HG03060 (cell line): ENCODE data around the gene PATL1.

Source experiments
- ATAC-seq: cut with Tn5 transposase; IDR thresholded peaks from one replicate; pipeline ENCODE4 v1.9.1; 2021; ENCODE audit warnings: low read depth, moderate number of reproducible peaks; ENCODE audit not compliant: unreplicated experiment

The PATL1 gene

DNA sequence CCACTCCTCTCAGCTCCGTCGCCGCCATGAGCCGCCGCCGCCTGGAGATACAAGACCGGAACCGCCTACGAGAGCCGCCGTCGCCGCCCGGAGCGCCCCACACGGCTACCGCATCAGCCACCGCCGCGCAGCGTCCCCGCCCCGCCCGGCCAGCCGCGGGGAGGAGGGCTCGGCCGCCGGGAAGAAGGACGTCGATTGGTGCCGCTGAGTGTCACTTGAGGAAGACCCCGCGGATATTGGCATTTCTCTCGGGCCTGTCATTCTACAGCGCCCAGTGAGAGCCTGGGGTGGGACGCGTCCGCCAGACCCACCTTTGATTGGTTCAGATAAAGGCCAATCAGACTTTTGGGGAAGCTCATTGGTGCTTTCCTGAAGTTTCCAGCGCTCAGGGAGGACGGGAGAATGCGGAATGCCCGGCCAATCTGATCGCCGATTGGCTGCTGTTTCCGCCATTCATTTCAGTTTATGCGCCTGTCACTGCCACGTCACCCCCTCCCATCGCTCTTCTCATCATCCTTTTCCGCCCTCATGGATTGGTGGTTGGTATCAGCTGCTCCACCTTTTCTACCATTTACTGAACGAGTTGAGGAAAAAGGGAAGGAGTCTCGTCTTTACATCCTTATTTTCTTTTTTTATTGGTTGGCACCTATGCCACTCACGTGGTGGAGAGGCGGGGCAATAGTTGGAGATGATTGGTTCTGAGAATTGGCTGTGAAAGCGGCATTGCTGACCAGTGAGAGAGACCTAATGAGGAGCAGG lies 53.0 kb downstream of the PATL1 start, which contains the start of gene OSBP:
Gene OSBP (minus strand): TSS at position 138 of the 759 bp plus-strand sequence. CDS start 110 bp downstream, at position 28.
- ATAC-seq = peak; percentile 83

- no peak for ATAC-seq
Observed at GRCh38 chr11:59615120-59615636, 53.7 kb downstream of the PATL1 start.

GRCh38 chr11:59614277-59615119 lies 54.3 kb downstream of the PATL1 start:
- no peak for ATAC-seq

GRCh38 chr11:59611570-59612565 lies 57.0 kb downstream of the PATL1 start:
- no peak for ATAC-seq

GRCh38 chr11:59610289-59610688 lies 58.5 kb downstream of the PATL1 start:
- ATAC-seq = no peak

DNA sequence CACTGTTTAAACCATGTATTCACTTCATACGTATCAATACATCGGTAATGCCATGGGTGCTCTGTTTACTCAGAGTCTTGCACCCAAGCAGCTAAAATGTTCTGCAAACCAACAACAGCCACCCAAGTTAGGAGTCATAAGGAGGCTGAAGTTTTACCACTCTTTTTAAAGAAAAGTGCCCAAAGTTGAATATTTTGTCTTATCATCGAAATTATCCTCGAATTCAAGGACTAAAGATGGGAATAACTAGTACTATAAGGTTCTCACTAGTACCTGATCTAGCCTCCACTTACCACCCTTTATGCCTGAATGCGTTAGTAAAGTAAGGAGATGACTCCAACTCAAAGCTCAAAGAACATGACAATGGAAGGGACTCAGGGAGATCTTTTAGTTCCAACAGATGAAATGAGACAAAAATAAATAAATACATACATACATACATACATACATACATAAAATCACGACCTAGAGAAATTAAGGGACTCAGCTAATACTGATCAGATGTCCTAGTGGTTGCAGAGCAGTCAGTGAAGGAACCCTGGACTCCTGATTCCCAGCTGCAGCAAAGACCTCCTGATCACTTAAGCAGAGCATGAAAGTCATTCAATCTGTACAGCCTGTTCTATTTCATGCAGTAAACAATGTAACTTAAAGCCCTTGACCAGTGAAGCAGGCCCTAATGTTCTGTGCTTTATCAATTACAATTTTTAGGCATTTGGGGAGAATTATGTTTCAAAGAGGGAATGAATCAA lies 61.0 kb downstream of the PATL1 start:
- no peak for ATAC-seq

GRCh38 chr11:59602432-59602831 lies 66.4 kb downstream of the PATL1 start:
- no peak for ATAC-seq

- no peak for ATAC-seq
Observed at GRCh38 chr11:59601788-59602187, 67.0 kb downstream of the PATL1 start.

DNA sequence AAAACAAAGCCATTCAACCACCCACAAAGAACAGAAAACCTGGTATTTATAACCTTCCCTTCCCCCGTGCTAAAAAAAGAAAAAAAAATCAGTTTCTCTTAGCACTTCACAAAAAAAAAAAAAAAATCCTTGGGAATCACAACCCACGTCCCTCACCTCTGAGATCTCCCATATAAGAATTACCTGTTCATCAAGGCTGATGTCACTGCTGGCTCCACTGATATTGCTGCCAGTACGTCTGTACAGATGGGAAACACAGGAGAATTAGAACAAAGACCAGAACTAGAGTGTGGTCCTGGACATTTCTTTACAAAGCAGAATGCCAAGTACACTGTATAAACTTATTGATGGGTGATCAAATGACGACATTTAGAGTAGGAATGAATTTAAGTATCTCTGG lies 68.2 kb downstream of the PATL1 start:
- no peak for ATAC-seq

GRCh38 chr11:59600234-59600633 lies 68.6 kb downstream of the PATL1 start:
- no peak for ATAC-seq

- ATAC-seq = no peak
Observed at GRCh38 chr11:59598961-59599360, 69.9 kb downstream of the PATL1 start.
